OCI-LY1 (cell line): ENCODE results near the gene SLC5A11.
"Not testable (repeated sequence)": the region's sequence is repeated elsewhere in the genome, so short reads cannot be mapped to it uniquely, and the experiment has no call there.

Experiments used
- EZH2 ChIP-seq: fragments of 200-600 bp; sonication (generic), shearing (Covaris generic); IDR thresholded peaks from 2 replicates; pipeline ENCODE4 v1.8.0; 2017; ENCODE audit warnings: borderline replicate concordance, mixed run types, mild to moderate bottlenecking, antibody characterized with exemption, low read length, moderate library complexity, mixed read lengths
- TF ChIP-seq, protein P1 (sequence below): fragments of 200-600 bp; sonication (generic), shearing (Covaris generic); IDR thresholded peaks from 2 replicates; pipeline ENCODE4 v1.5.1; 2017; ENCODE audit warnings: mild to moderate bottlenecking, antibody characterized with exemption, low read length, moderate library complexity, mixed read lengths

DNA sequence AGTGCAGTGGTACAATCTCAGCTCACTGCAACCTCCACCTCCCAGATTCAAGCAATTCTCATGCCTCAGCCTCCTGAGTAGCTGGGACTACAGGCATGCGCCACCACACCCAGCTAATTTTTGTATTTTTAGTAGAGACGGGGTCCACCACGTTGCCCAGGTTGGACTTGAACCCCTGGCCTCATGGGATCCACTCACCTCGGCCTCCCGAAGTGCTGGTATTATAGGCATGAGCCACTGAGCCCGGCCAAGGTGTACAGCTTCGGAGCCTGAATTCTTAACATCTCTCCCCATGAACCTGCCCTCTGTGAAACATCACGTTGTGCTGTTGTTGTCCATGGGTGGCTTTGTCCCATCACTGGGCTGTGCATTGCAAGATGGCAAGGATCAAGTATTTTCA lies 11.1 kb downstream of the SLC5A11 start:
- TF ChIP-seq, protein P1, sequence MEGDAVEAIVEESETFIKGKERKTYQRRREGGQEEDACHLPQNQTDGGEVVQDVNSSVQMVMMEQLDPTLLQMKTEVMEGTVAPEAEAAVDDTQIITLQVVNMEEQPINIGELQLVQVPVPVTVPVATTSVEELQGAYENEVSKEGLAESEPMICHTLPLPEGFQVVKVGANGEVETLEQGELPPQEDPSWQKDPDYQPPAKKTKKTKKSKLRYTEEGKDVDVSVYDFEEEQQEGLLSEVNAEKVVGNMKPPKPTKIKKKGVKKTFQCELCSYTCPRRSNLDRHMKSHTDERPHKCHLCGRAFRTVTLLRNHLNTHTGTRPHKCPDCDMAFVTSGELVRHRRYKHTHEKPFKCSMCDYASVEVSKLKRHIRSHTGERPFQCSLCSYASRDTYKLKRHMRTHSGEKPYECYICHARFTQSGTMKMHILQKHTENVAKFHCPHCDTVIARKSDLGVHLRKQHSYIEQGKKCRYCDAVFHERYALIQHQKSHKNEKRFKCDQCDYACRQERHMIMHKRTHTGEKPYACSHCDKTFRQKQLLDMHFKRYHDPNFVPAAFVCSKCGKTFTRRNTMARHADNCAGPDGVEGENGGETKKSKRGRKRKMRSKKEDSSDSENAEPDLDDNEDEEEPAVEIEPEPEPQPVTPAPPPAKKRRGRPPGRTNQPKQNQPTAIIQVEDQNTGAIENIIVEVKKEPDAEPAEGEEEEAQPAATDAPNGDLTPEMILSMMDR: not testable (repeated sequence)
- TF ChIP-seq EZH2: not testable (repeated sequence)
